GM12878 (cell line): ENCODE results near the gene ZNF410. TPM values are rescaled to one million over a fixed set of nuclear protein-coding genes. Genes with fewer than 3 reads are reported as not detected.

Experiments used
- ATAC-seq: fragments of 200-7000 bp; cut with Tn5 transposase; 3 replicates; pipeline ENCODE4 v1.9.1; 2020; ENCODE audit warnings: mild to moderate bottlenecking, moderate library complexity
- BruUV-seq: library from RNA; stranded (reverse); fragments of 400-500 nt; replicated peaks from 2 replicates; lab custom pipeline; 2021; lab: Mats Ljungman, UMichigan
- CTCF ChIA-PET: fragments of 300-600 bp; sonication (Branson Sonifier 250); formaldehyde crosslinking; extraction: SDS; loops from one replicate; lab custom pipeline; 2021; ENCODE audit warnings: inconsistent platforms; lab: Yijun Ruan, JAX
- POLR2A ChIA-PET: fragments of 350-600 bp; formaldehyde crosslinking; extraction: SDS; loops from one replicate; lab custom pipeline; 2021; ENCODE audit warnings: inconsistent platforms; lab: Charles Lee
- RAD21 ChIA-PET: fragments of 300-600 bp; sonication (Branson Sonifier 250); formaldehyde crosslinking; loops from one replicate; lab custom pipeline; 2023; ENCODE audit warnings: antibody characterized with exemption; ENCODE audit not compliant: unreplicated experiment; lab: Charles Lee
- SMC1A ChIA-PET: fragments of 300-600 bp; sonication (Branson Sonifier 250); formaldehyde crosslinking; loops from one replicate; lab custom pipeline; 2023; ENCODE audit not compliant: unreplicated experiment, uncharacterized antibody; lab: Charles Lee
- DNase-seq: peaks from one replicate; pipeline ENCODE4 v3.0.0-alpha.2; 2011; ENCODE audit warnings: low read depth, low spot score
- FAIRE-seq: peaks from 3 replicates; lab custom pipeline; 2011; peaks lifted over from hg19 to GRCh38; lab: Jason Lieb, UNC
- H2AFZ ChIP-seq: 2 replicates; pipeline ENCODE4 v1.6.0; 2011; ENCODE audit warnings: low read depth, low read length, control low read depth; ENCODE audit not compliant: control insufficient read depth
- H3K27ac ChIP-seq: 2 replicates; pipeline ENCODE4 v1.5.1; 2011; ENCODE audit warnings: control low read depth; ENCODE audit not compliant: control insufficient read depth, insufficient read depth
- H3K27me3 ChIP-seq, 2 experiments: replicated peaks in 1 of 2; 2 replicates each; pipeline versions ENCODE4 v1.6.0 to v1.6.1; 2011; ENCODE audit warnings: low read length in 1 of 2; ENCODE audit not compliant: control insufficient read depth in 2 of 2, insufficient read depth in 2 of 2
- H3K36me3 ChIP-seq, 2 experiments: 2 replicates each; pipeline ENCODE4 v1.5.1; 2011; ENCODE audit warnings: low read length in 1 of 2; ENCODE audit not compliant: control insufficient read depth in 2 of 2, insufficient read depth in 2 of 2
- H3K4me1 ChIP-seq: 2 replicates; pipeline ENCODE4 v1.6.1; 2011; ENCODE audit warnings: mild to moderate bottlenecking, low read length, moderate library complexity, mixed read lengths; ENCODE audit not compliant: control insufficient read depth, insufficient read depth
- H3K4me2 ChIP-seq: 2 replicates; pipeline ENCODE4 v1.6.0; 2011; ENCODE audit warnings: control low read depth; ENCODE audit not compliant: control insufficient read depth, insufficient read depth
- H3K4me3 ChIP-seq: fragments of 200-600 bp; sonication (generic); 2 replicates; pipeline ENCODE4 v1.5.1; 2016
- H3K79me2 ChIP-seq: 2 replicates; pipeline ENCODE4 v1.6.0; 2011; ENCODE audit warnings: low read length; ENCODE audit not compliant: control insufficient read depth, insufficient read depth
- H3K9ac ChIP-seq: 2 replicates; pipeline ENCODE4 v1.8.0; 2011; ENCODE audit warnings: low read length, control low read depth, mixed read lengths; ENCODE audit not compliant: control insufficient read depth, insufficient read depth
- H3K9me3 ChIP-seq: replicated peaks from 3 replicates; pipeline ENCODE4 v1.5.1; 2011; ENCODE audit warnings: mild to moderate bottlenecking, low read length; ENCODE audit not compliant: control insufficient read depth, insufficient read depth
- H4K20me1 ChIP-seq: 2 replicates; pipeline ENCODE4 v1.6.0; 2011; ENCODE audit not compliant: control insufficient read depth, insufficient read depth
- CHD4 ChIP-seq: fragments of 200-600 bp; sonication (generic); IDR thresholded peaks from 2 replicates; pipeline ENCODE4 v1.6.1; 2016; ENCODE audit warnings: mild to moderate bottlenecking
- EGR1 ChIP-seq, 2 experiments: IDR thresholded peaks; 1 replicate in 1 of 2; 2 replicates in 1 of 2; pipeline ENCODE4 v1.6.1; 2011 to 2012; ENCODE audit warnings: low read depth in 2 of 2, low read length in 2 of 2, borderline replicate concordance in 1 of 2, mild to moderate bottlenecking in 1 of 2, moderate library complexity in 1 of 2
- HCFC1 ChIP-seq: fragments of 150-350 bp; IDR thresholded peaks from 2 replicates; pipeline ENCODE4 v1.6.1; 2014; ENCODE audit warnings: low read length
- HDAC6 ChIP-seq: fragments of 200-600 bp; sonication (generic); IDR thresholded peaks from one replicate; pipeline ENCODE4 v1.8.0; 2017; ENCODE audit warnings: antibody characterized with exemption; ENCODE audit not compliant: unreplicated experiment
- IKZF1 ChIP-seq: fragments of 450-650 bp; conservative IDR thresholded peaks from 2 replicates; pipeline ENCODE4 v1.6.1; 2017; ENCODE audit warnings: antibody characterized with exemption, mild to moderate bottlenecking
- MYB ChIP-seq: fragments of 150-350 bp; IDR thresholded peaks from 2 replicates; pipeline ENCODE4 v1.6.1; 2014; ENCODE audit warnings: mild to moderate bottlenecking, low read depth, low read length, borderline replicate concordance
- NBN ChIP-seq: fragments of 450-650 bp; IDR thresholded peaks from 2 replicates; pipeline ENCODE4 v1.6.1; 2016
- NFIC ChIP-seq: IDR thresholded peaks from 2 replicates; pipeline ENCODE4 v1.6.1; 2012; ENCODE audit warnings: low read depth, mild to moderate bottlenecking, inconsistent platforms, low read length, moderate library complexity
- NFYA ChIP-seq: IDR thresholded peaks from 2 replicates; pipeline ENCODE4 v1.6.1; 2011; ENCODE audit warnings: low read depth, mild to moderate bottlenecking, low read length, improper control_type of control experiment, borderline replicate concordance
- POLR2A ChIP-seq: IDR thresholded peaks from 2 replicates; pipeline ENCODE4 v1.6.1; 2011; ENCODE audit warnings: low read depth, mild to moderate bottlenecking, low read length
- SRF ChIP-seq, 2 experiments: IDR thresholded peaks; 2 replicates each; pipeline ENCODE4 v1.6.1; 2011; ENCODE audit warnings: low read depth in 2 of 2, low read length in 2 of 2, mild to moderate bottlenecking in 1 of 2, moderate library complexity in 1 of 2
- STAT1 ChIP-seq: fragments of 450-650 bp; conservative IDR thresholded peaks from 2 replicates; pipeline ENCODE4 v1.6.1; 2014; ENCODE audit warnings: antibody characterized with exemption, mild to moderate bottlenecking
- TCF7 ChIP-seq: IDR thresholded peaks from 2 replicates; pipeline ENCODE4 v1.6.1; 2014; ENCODE audit warnings: antibody characterized with exemption, borderline replicate concordance
- ZSCAN29 ChIP-seq: fragments of 450-650 bp; IDR thresholded peaks from 2 replicates; pipeline ENCODE4 v1.6.1; 2017; ENCODE audit warnings: mild to moderate bottlenecking, moderate library complexity
- WGBS: methylation state at CpG from one replicate; pipeline ENCODE4 v1.1.6; 2016; ENCODE audit warnings: low lambda C conversion rate; ENCODE audit not compliant: insufficient replicate concordance, insufficient coverage; ENCODE audit errors: missing lambda C conversion rate; 5-methylcytosine and 5-hydroxymethylcytosine counted together
- in situ Hi-C: fragments of 300-500 bp; cut with MboI; formaldehyde crosslinking; loops from 9 replicates; pipeline ENCODE4 v1.14.3; 2018; ENCODE audit warnings: mixed read lengths
- intact Hi-C: fragments of 100-400 bp; cut with micrococcal nuclease; formaldehyde crosslinking; loops from one replicate; pipeline ENCODE4 v1.14.2; 2022; ENCODE audit not compliant: unreplicated experiment
- polyA plus RNA-seq, 11 experiments: library from polyadenylated mRNA; depleted of rRNA in 4 of 11; unstranded in 6 of 11; stranded (reverse) in 5 of 11; fragments of >200 nt; fragmentation: Nextera tagmentation in 4 of 11; fragmentation: Illumina TruSeq in 1 of 11; extraction: Ambion mirVana in 4 of 11; extraction: Trizol in 1 of 11; gene quantifications; 1 replicate in 1 of 11; 2 replicates in 10 of 11; pipeline versions ENCODE4 v1.2.1 to v1.2.3, GENCODE V29; 2011 to 2016; ENCODE audit warnings: inconsistent platforms in 2 of 11, missing spikeins in 2 of 11, low read depth in 1 of 11
- total RNA-seq, 4 experiments: library from RNA; depleted of rRNA in 3 of 4; stranded (reverse); fragments of >200 nt in 3 of 4; fragmentation: Illumina TruSeq in 1 of 4; extraction: Trizol in 1 of 4; gene quantifications; 2 replicates each; pipeline versions ENCODE4 v1.2.1 to v1.2.3, GENCODE V29; 2013 to 2021

The ZNF410 gene
- total and polyA plus RNA-seq, 10 of the 15 experiments (the other 5 are each of a cell fraction or from before 2014, with no cell fraction given): 31.2 to 56.6 (median 47.7) TPM

DNA sequence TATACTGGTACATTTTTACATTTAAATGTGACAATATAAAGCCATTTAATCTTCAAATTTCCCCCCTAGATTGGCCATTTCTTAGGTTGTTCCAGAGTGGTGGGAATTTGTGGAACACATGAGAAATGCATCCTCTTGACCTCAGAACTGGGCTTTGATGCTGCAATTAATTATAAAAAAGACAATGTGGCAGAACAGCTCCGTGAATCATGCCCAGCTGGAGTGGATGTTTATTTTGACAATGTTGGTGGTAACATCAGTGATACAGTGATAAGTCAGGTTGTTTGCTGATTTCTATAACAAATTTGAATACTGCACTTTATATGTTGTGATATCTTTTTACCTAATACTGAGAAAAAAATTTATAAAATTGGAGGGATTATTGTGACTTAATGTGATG is 7.6 kb upstream of the ZNF410 start:
- no peaks in the 10 kb centered on the region for H3K79me2 ChIP-seq
- H3K27ac ChIP-seq: no peak overlapping the region
- H3K9ac ChIP-seq: no peak overlapping the region
- H3K4me1 ChIP-seq: no peaks in the 10 kb centered on the region
- POLR2A ChIA-PET: interaction anchor here (0.5 kb wide), 1 partner anchor 23 kb away, joined by 3 read pairs; no protein-coding TSS in a partner anchor
- intact Hi-C loops: no loop called here
- H3K36me3 ChIP-seq: no peaks in the 10 kb centered on the region
- H3K27me3 ChIP-seq: no peaks in the 10 kb centered on the region
- H3K4me2 ChIP-seq: no peak overlapping the region
- no peak overlapping the region for H3K4me3 ChIP-seq
- ATAC-seq: no peak
- WGBS: 95% methylated on average over 1 of the region's 1 CpG
- TF ChIP-seq CHD4: no peak
- TF ChIP-seq NFYA: no peak
- TF ChIP-seq SRF (IDR thresholded peaks at IDR 0.05; ENCODE audit: low read depth in 2 of 2, low read length in 2 of 2): no peak
- TF ChIP-seq MYB: no peak
- no peak for TF ChIP-seq HDAC6
- no peak for TF ChIP-seq HCFC1
- no peak for TF ChIP-seq NFIC
- no peak for TF ChIP-seq POLR2A
- TF ChIP-seq NBN: no peak
- no peak for TF ChIP-seq ZSCAN29
- TF ChIP-seq STAT1: no peak
- no peak for TF ChIP-seq EGR1 (IDR thresholded peaks at IDR 0.05; ENCODE audit: borderline replicate concordance in 1 of 2, low read depth in 2 of 2, low read length in 2 of 2)
- no peak for TF ChIP-seq IKZF1
- TF ChIP-seq TCF7: no peak
- no peak for FAIRE-seq
- CTCF ChIA-PET: no interaction called here
- BruUV-seq: no TSS peak
- no peaks in the 10 kb centered on the region for H4K20me1 ChIP-seq
- SMC1A ChIA-PET: interaction anchor here (1.3 to 1.6 kb wide), 2 partner anchors 8 to 9 kb away, joined by 3 to 4 read pairs; no protein-coding TSS in a partner anchor
- in situ Hi-C loops: no loop called here
- H3K9me3 ChIP-seq: no peaks in the 10 kb centered on the region
- no peak for DNase-seq
- H2AFZ ChIP-seq: no peak overlapping the region
- RAD21 ChIA-PET: no interaction called here
